Measurements from ENCODE around the gene GLB1L2.

The GLB1L2 gene

GRCh38 chr11:134409552-134410429 is 78.0 kb downstream of the GLB1L2 start:
- Histone ChIP-seq H3K4me3 (replicated peaks; ENCODE audit: low read depth, low read length) (no peak overlapping the region), H3K36me3 (ENCODE audit: control insufficient read depth, insufficient read depth, low read length) (no peaks in the 10 kb centered on the region), H3K27me3 (replicated peaks; ENCODE audit: control insufficient read depth, insufficient read depth, low read length) (peaks cover 1% of the 10 kb centered on the region)
- no peak for DNase-seq (ENCODE audit: extremely low read depth, insufficient read length)
- TF ChIP-seq CTCF (IDR thresholded peaks at IDR 0.05; ENCODE audit: insufficient read depth, low read length, poor library complexity, severe bottlenecking), result no peak

- Histone ChIP-seq H3K4me3 (replicated peaks; ENCODE audit: low read depth, low read length) (no peak overlapping the region), H3K27me3 (replicated peaks; ENCODE audit: control insufficient read depth, insufficient read depth, low read length) (peaks cover 1% of the 10 kb centered on the region), H3K36me3 (ENCODE audit: control insufficient read depth, insufficient read depth, low read length) (no peaks in the 10 kb centered on the region)
- no peak for DNase-seq (ENCODE audit: extremely low read depth, insufficient read length)
- TF ChIP-seq CTCF (IDR thresholded peaks at IDR 0.05; ENCODE audit: insufficient read depth, low read length, poor library complexity, severe bottlenecking), result no peak
Measured at GRCh38 chr11:134410766-134411165, 79.0 kb downstream of the GLB1L2 start.

- peaks cover 1% of the 10 kb centered on the region for H3K27me3 ChIP-seq (replicated peaks; ENCODE audit: control insufficient read depth, insufficient read depth, low read length)
- TF ChIP-seq CTCF (IDR thresholded peaks at IDR 0.05; ENCODE audit: insufficient read depth, low read length, poor library complexity, severe bottlenecking), result no peak
- no peaks in the 10 kb centered on the region for H3K36me3 ChIP-seq (ENCODE audit: control insufficient read depth, insufficient read depth, low read length)
- no peak within 1 kb of the TSS for H3K4me3 ChIP-seq (replicated peaks; ENCODE audit: low read depth, low read length)
- no peak for DNase-seq (ENCODE audit: extremely low read depth, insufficient read length)
Measured at GRCh38 chr11:134412203-134413042, 80.6 kb downstream of the GLB1L2 start, which contains the start of gene B3GAT1. Gene B3GAT1, minus strand, starts transcription at chr11:134412242. Its CDS starts 24,583 bp downstream, at chr11:134387659.

GRCh38 chr11:134413043-134413825 is 81.4 kb downstream of the GLB1L2 start:
- Histone ChIP-seq H3K4me3 (replicated peaks; ENCODE audit: low read depth, low read length) (no peak overlapping the region), H3K27me3 (replicated peaks; ENCODE audit: control insufficient read depth, insufficient read depth, low read length) (peaks cover 1% of the 10 kb centered on the region), H3K36me3 (ENCODE audit: control insufficient read depth, insufficient read depth, low read length) (no peaks in the 10 kb centered on the region)
- no peak for TF ChIP-seq CTCF (IDR thresholded peaks at IDR 0.05; ENCODE audit: insufficient read depth, low read length, poor library complexity, severe bottlenecking)
- no peak for DNase-seq (ENCODE audit: extremely low read depth, insufficient read length)

All from GM06990 (cell line).